ENCODE data around the gene PCSK6.

- TF ChIP-seq CTCF (IDR thresholded peaks at IDR 0.05) (no peak), POLR2A (IDR thresholded peaks at IDR 0.05) (no peak)
These were observed 41.7 kb upstream of the PCSK6 start for GRCh38 chr15:101531170-101531569.
